Uterus (tissue), 2 donors: ENCODE measurements around the gene PDE4B.

Source experiments
- POLR2A ChIP-seq, 2 donors: fragments of 450-650 bp; IDR thresholded peaks; one replicate each; pipeline ENCODE4 v1.6.1; 2016; ENCODE audit warnings: antibody characterized with exemption in 2 of 2, mild to moderate bottlenecking in 1 of 2, moderate library complexity in 1 of 2
- TF ChIP-seq, protein P1 (sequence below), 4 experiments: fragments of 200-600 bp in 2 of 4; fragments of 450-650 bp in 2 of 4; sonication (generic) in 2 of 4; IDR thresholded peaks; one replicate each; pipeline ENCODE4 v1.5.1; 2016 to 2019; ENCODE audit warnings: antibody characterized with exemption in 4 of 4, mild to moderate bottlenecking in 2 of 4, moderate library complexity in 1 of 4

DNA sequence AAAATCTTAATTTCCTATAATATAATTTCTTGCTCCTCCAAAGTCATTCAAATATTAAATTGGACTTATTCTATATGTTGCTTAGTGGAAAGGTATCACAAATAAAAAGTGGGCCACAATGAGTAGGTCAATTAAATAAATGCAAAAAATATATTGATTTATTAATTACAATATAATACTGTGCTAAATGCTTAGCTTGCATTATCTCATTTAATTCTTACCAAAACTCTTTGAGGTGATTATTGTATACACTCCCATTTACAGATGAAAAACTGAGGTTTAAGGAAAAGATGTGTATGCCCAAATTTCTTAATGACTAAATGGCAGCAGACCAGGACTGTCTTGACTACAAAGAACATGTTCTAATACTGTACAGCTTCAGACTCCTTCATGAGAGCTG is 415.9 kb downstream of the PDE4B start:
- TF ChIP-seq, protein P1, sequence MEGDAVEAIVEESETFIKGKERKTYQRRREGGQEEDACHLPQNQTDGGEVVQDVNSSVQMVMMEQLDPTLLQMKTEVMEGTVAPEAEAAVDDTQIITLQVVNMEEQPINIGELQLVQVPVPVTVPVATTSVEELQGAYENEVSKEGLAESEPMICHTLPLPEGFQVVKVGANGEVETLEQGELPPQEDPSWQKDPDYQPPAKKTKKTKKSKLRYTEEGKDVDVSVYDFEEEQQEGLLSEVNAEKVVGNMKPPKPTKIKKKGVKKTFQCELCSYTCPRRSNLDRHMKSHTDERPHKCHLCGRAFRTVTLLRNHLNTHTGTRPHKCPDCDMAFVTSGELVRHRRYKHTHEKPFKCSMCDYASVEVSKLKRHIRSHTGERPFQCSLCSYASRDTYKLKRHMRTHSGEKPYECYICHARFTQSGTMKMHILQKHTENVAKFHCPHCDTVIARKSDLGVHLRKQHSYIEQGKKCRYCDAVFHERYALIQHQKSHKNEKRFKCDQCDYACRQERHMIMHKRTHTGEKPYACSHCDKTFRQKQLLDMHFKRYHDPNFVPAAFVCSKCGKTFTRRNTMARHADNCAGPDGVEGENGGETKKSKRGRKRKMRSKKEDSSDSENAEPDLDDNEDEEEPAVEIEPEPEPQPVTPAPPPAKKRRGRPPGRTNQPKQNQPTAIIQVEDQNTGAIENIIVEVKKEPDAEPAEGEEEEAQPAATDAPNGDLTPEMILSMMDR (IDR thresholded peaks at IDR 0.05), result no peak
- TF ChIP-seq POLR2A (IDR thresholded peaks at IDR 0.05), result no peak
